GM19467 (cell line): ENCODE results near the gene STXBP6.

ENCODE experiments used
- ATAC-seq: cut with Tn5 transposase; IDR thresholded peaks from one replicate; pipeline ENCODE4 v1.9.1; 2021; ENCODE audit warnings: mild to moderate bottlenecking, moderate library complexity; ENCODE audit not compliant: unreplicated experiment

STXBP6 gene

DNA sequence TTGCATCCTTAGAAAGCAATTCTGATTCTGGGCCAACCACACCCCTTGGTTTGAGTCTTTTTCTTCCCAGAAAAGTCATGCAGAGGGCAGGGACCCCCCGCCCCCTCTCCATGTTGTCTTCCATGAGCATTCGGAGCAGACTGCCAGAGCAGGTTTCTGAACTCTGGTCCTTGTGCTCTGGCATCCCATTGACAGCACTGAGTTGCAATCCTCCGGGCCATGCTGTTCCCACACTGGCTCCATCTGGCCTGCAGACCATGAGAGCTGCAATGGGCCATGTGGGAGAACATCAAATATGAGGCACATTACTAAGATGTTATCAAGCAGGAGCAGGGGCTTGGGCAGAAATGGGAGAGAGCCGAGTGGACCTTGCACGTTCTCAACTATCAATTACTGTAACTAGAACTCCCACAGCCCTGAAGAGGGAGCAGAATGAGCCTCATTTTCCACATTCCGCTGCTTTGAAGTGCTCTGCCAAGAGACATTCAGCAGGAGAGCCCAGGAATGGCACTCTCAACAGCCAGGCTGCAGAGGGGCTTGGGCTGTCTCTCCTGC is 157.4 kb downstream of the STXBP6 start:
- no peak for ATAC-seq

DNA sequence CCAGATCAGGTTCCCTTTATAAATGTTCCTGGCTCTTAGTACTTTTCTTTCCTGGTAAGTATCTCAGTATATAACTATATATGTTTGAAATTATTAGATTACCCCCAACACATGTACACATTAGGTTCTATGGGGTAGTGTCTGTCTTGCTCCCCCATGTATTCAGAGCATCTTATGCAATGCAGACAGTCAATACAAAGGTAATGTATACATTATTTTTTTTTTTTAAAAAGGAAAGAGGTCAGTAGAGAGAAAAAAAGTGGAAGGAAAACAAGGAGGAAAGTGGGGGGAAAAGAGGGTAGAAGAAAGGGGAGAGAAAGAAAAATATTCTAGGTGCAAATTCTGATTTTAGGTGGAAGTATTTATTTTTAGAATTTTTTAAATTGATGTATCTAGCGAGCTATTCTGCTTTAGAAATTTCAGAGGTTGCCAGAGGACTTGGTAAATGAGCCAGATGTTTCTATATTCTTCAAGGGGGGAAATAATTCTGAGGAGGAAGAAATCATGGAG is 157.9 kb downstream of the STXBP6 start:
- ATAC-seq = no peak

DNA sequence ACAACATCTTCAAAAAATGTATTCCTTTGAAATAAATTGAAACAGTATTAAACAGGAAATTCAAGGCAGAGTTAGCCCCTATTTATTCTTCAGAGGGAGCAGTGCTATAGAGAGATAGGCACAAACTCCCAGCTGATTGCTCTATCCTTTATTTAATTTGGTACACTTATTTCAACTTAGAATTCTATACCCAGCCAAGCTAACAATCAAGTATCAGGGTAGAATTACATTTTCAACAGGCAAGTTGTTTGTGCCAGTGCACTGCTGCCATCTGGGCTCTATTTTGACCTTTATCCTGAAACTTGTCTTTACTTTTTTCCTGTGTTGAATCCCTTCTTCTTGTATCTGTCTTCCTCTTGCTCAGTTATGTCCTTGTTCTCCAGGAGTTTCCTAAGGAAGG is 159.2 kb downstream of the STXBP6 start:
- no peak for ATAC-seq

DNA sequence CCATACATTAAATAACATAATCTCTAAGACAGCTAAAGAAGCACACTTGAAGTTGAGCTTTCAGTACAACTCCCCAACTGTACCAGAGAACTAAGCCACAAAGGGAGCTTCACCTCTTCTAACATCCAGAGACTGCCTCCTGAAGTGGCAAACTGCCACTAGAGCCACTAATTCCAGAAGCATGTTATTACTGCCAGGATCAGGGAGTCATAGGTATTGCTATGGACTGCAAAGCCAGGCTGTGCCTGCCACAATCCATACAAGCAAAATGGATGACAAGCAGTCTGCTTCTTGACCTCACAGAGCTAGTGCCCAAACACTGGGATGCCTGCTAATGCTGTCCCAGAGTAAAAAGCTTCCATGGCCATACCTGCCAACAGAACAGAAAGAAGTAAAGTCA is 160.1 kb downstream of the STXBP6 start:
- ATAC-seq = no peak

GRCh38 chr14:24888532-24888931 is 161.4 kb downstream of the STXBP6 start:
- no peak for ATAC-seq

GRCh38 chr14:24887623-24888304 is 162.2 kb downstream of the STXBP6 start:
- no peak for ATAC-seq

DNA sequence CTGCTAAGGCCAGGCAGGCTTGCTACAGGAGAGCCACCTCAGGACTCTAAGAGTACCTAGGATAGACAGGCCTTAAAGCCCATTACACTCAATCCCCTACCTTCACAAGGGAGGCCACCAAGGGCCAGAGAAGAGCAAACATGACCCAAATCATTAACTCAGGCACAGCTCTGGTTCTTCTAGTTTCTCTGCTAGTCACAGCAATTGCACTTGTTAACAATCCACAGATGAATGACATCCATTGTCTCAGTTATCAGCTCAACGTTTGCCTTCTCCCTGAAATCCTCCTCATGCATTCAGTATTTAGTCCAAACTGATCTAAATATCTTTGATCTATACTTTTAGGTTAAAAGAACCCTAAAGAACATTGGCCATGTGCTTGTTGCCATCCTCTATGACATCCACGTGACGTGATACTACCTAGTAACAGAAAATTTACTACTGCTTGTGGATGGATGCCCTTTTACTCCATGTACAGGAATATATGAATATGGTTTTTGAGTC is 164.5 kb downstream of the STXBP6 start:
- no peak for ATAC-seq

DNA sequence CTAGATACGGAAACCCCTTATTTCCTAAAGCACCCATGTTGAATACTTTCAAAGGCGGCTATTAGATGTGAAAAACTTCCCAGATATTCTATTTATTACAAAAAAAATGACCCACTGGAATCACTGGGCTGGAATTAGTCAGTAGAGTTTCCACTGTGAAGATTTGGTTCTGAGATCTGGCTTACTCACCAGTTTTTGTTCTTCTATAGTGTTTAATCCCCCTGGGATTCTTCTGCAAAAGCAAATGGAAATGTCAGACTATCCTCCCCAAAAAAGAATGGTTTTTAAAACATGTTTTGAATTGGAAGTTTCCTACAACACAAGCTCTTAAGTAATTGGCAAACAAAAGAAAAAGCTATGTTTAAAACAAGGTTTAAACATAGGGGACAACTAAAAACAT is 166.4 kb downstream of the STXBP6 start:
- no peak for ATAC-seq

DNA sequence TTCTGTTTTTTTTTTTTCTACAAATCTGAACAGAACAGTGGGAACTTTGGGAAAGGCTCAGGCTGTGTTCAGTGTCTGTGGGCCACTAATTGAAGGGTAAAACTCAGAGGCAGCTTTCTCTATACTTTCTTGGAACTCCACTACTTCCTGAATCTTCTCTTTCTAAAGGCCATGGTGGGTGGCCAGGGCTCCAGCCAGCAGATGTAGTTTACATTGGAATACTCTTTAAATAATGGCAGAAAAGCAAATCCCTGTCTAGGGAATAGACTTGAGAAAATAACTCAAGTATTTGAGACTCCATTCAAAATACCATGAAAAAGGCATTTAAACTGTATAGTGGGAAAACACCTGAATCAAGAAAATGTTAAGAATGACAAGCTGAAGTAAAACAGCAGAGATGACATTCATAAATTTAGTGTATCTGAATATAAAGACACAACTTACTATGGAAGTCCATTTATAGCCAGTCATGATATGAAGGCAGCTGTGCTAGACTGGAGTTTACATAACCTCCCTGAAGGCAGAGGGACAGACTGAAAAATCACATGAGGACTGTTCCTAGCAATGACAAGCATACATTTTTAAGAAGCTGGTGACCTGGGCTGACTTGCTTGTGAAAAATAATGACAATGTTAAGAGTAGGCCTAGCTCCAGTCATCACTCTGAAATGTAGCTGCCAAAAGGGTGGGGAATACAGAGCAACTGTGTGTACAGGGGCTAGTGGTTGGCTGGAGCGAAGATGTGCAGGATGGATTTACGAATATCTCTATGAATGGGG is 168.6 kb downstream of the STXBP6 start:
- no peak for ATAC-seq

GRCh38 chr14:24880689-24881088 is 169.3 kb downstream of the STXBP6 start:
- ATAC-seq = no peak

DNA sequence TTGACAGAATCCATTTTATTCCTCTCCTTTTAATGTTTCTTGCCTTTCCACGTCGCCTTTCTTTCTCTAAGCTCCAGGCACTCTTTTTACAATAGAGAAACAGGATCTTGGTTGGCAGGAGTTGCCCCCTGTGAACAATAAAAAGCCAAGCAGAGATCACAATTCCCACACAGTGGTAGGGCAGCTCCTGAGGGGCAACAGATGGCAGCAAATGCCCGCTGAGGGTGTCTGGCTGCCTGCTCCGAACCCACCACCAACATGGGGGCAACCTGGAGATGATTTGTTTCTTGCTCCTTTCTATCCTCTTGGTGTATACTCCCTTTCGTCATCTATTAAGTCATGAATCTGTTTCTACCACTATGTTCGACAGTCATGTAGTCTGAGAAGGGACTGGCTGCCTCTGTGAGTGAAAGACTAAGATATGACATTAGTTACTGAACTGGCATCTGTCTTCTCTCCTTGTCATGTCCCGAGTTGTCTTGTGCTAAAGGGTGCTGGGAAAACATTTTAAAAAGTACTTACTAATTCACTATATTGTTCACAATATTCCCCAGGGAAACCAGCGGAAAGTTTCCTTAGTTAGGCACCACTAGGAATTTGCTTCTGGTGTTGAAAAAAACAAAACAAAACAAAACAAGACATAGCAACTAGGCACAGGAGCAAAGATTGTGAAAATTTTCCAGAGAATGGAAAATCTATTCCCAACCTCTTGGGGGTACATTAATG is 170.1 kb downstream of the STXBP6 start:
- no peak for ATAC-seq

- no peak for ATAC-seq
These were observed 173.0 kb downstream of the STXBP6 start for GRCh38 chr14:24876996-24877395.

- ATAC-seq = no peak
These were observed 173.7 kb downstream of the STXBP6 start for GRCh38 chr14:24875991-24876878.

GRCh38 chr14:24875203-24875838 is 174.6 kb downstream of the STXBP6 start:
- ATAC-seq = no peak

DNA sequence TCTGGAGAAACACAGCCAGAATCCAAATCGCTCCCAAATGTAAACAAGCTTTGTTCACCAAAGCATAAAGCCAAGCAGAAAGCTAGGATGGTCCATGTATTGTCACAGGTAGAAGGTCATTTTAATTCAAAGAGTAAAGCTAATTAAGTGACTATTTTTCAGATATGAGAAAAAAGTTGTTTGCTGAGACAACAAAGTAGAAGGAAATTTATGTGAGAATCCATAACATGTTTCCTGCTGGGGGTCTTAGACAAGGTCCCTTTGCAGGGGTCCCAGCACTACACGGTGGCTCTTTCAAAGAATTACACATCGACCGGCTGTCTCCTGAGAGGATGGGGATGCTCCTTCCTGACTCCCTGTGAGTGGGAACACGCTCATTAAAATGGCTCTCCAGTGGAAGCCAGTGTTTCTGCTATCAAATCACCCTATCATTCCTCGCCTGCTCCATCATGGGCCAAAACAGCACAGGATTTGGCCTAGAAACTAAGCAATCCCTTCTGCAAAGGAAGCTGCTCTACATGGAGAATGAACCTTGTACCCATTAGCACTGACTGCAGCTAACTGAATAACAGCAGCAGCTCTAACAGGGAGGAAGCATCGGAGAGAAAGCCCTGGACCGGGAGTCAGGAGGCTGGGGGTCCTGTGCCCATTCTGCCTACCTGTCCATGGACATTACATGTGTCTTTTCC is 175.3 kb downstream of the STXBP6 start:
- ATAC-seq = no peak

- no peak for ATAC-seq
These were observed 176.4 kb downstream of the STXBP6 start for GRCh38 chr14:24873551-24873950.

DNA sequence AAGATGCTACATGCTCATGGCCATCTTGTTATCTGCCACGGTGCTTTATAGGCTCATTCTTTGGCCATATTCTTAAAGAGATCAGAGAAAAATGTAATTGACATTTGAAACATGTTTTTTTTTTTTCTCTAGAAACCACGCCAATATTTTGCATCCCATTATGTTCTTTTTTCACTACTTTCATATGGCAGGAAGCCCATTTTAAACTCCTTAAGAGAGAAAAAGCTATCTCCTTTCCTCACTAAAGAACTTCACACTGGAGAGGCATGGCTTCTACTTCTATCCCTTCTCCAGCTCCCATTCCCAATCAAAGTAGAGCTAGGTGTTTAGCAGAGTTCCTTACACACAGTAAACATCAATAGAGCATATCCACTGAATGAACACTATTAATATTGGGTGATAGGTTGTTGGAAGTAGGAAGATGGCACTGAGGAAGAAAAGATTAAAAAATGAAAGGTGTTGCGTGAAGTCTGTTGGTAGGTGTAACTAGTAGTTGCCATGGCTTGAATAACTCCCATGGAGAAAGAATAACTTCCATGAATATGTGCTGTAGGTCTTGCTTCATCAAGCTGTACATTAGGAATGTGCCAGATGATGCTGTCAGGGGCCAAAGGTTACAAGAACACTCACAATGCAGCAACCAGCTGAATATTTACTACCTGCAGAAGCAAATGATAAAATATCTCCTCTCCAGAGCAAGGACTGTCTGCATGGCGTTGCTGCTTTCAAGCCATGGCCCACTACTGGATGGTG is 178.8 kb downstream of the STXBP6 start:
- no peak for ATAC-seq

- ATAC-seq = no peak
These were observed 181.6 kb downstream of the STXBP6 start for GRCh38 chr14:24868389-24868788.
